GM18498 (cell line): ENCODE measurements around the gene TMEM163.
"Not testable (repeated sequence)": the region's sequence is repeated elsewhere in the genome, so short reads cannot be mapped to it uniquely, and the experiment has no call there.

Experiments
- ATAC-seq: cut with Tn5 transposase; IDR thresholded peaks from one replicate; pipeline ENCODE4 v1.9.1; 2021; ENCODE audit warnings: mild to moderate bottlenecking, moderate library complexity; ENCODE audit not compliant: unreplicated experiment

The TMEM163 gene

GRCh38 chr2:134724341-134724740 lies 5.5 kb upstream of the TMEM163 start:
- ATAC-seq: no peak

- not testable (repeated sequence) for ATAC-seq
Observed at GRCh38 chr2:134723742-134724141, 4.9 kb upstream of the TMEM163 start.

DNA sequence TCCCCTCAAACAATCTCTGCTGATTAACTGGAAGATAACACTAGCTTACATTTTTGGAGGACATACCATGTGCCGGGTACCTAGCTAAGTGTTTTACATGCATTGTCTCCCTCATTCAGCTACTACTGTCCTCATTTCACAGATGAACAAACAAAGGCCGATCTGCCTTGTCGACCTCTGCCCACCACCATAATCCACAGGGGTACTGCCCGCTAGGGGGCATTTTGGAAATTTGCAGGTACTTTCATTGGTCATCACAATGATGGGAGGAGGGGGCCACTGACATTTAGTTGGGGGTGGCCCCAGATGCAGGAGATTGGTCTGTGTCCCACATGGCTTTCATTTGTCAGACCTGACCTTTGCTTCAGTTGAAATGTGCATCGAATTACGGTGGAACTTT lies 3.9 kb upstream of the TMEM163 start:
- no peak for ATAC-seq

DNA sequence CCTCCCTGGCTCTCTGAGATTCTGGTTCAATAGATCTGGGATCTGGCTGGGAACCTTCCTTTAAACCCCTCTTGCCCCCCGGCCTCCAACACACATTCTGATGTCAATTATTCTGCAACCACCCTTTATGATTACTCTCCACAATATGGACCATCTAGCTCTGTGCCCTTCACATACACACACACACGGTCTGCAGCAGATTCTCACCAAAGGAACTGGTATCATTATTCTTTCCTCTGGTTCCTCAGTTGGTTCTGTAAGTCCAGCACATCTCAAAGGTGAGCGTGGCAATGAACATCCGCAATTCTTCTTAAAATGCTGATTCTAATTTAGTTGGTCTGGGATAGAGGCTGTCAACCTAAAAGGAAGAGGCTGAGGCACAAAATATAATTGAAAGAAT lies 2.8 kb upstream of the TMEM163 start:
- no peak for ATAC-seq

GRCh38 chr2:134718023-134718816 lies 580 bp downstream of the TMEM163 start:
- ATAC-seq: no peak

DNA sequence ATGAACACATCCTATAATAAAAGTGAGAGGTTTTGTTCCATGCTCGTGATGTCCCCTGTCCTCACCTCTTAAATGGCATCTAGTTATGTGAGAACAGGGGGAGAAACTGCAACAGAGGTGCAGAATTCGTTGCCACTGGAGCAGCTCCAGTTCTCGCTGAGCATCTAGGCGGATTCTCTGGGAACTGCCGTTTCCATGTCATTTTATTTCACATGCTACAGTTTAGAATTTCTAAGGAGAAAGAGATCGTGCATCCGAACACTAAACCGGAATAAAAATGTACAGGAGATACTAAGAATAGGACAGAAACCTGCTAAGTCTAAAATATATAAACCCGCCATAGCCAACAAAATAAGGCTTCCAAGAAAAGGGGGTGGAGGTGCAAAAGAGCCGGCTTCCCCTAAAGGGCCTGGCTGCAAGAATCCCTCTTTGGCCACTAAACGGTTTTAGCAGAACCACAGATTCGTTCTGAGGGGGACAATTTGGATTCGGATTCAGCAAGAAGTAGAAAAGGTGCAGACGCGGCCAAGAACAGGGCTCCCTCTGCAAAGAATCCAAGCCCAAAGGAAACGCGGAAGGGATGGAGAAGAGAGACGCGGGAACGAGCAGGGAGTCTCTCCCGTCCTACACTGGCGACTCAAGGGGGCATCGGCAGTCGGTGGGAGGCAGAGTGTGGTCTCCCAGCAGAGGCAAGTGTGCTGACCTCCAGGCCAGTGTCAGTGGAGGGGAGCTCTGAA lies 1.3 kb downstream of the TMEM163 start:
- ATAC-seq: no peak

- no peak for ATAC-seq
Observed at GRCh38 chr2:134716721-134717243, 2.0 kb downstream of the TMEM163 start.

GRCh38 chr2:134715932-134716643 lies 2.7 kb downstream of the TMEM163 start:
- no peak for ATAC-seq

DNA sequence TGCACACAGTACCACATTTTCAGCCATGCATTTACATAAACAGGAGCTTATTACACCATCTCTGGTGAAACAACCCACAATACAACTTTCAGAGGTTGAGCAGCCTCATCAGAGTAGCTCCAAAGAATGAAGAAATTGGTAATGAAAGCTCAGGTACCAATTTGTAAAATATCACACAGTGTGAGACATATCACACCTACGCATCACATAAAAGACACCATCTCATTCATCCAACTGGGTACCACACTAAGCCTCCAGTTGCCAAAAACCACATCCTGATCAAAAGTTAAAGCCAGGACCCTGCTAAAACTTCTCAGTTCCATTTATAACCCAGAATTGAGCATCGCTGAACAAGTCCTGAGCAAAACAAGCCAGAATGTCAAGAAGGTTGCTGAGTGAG lies 4.6 kb downstream of the TMEM163 start:
- no peak for ATAC-seq

DNA sequence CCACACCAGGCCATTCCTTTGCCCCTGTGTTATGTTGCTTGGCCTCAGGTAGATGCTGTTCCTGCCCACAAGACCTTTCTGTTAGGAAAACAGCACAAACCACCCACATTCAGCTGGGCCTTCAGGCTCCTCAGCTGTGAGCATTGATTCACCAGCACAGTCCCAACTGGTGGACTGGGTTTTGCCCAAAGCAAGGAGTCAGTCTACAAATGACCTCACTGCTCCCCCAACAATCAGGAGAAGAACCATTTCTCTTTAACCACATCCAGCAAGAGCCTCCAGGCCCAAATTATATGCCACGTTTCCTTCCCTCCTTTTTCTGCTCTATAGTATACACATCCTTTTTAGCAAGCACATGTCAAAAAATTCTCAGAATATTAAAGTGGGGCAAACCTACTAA lies 5.2 kb downstream of the TMEM163 start:
- ATAC-seq: no peak

GRCh38 chr2:134713176-134713575 lies 5.6 kb downstream of the TMEM163 start:
- no peak for ATAC-seq

GRCh38 chr2:134712736-134713135 lies 6.1 kb downstream of the TMEM163 start:
- ATAC-seq: no peak

GRCh38 chr2:134712299-134712698 lies 6.5 kb downstream of the TMEM163 start:
- ATAC-seq: no peak

GRCh38 chr2:134711692-134712091 lies 7.1 kb downstream of the TMEM163 start:
- no peak for ATAC-seq

- no peak for ATAC-seq
Observed at GRCh38 chr2:134707330-134707676, 11.5 kb downstream of the TMEM163 start.

DNA sequence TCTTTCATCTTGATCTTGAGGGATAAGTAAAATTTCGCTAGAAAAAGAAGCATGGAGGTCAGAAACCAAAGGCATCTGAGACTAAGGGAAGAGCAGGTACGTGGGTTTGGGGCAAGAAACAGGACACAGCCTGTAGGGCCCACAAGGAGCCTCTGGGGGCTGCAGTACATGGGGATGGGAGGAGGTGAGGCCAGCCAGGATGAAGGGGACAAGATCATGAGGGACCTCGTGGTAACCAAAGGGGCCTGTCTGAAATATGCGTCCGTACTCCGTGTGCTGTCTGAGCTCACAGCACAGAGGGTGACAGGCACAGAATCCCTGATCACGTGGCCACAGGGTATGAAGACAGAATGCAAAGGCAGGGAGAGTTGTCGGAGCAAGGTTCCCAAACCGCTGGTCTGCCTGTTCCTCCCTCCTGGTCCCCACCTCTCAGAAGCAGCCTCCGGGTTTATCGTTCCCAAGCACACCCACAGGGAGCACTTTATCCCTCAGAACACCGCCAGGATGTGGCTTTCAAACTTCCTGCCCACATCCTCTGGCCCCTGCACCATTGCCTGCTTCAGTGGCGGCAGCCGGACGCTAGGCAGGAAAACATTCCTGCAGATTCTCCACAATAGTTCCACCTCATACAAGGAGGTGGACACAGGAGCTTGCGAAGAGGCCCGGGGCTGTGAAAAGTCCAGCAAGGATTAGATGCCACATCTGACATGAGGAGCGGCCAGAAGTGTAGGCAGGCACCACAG lies 12.0 kb downstream of the TMEM163 start:
- ATAC-seq: no peak

- no peak for ATAC-seq
Observed at GRCh38 chr2:134705861-134706586, 12.8 kb downstream of the TMEM163 start.

DNA sequence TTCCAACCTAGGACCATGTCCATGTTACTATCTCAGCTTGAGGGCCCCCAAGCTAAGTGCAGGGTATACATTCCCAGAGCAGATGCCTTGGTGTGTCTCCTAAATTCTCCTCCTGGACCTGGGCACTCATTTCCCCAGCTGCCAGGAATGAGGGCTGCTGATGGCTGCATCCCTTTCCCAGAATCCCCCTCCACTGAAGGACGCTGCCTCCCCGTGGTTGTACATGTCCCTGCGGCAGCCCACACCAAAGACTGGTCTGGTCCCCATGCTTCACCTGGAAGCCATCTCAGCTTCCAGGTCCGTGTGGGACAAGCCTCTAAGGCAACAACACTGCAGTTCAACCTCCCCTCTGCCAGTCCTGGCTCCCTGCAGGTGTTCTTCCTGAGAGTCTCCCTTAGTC lies 14.6 kb downstream of the TMEM163 start:
- ATAC-seq: no peak

- no peak for ATAC-seq
Observed at GRCh38 chr2:134703426-134703825, 15.4 kb downstream of the TMEM163 start.

DNA sequence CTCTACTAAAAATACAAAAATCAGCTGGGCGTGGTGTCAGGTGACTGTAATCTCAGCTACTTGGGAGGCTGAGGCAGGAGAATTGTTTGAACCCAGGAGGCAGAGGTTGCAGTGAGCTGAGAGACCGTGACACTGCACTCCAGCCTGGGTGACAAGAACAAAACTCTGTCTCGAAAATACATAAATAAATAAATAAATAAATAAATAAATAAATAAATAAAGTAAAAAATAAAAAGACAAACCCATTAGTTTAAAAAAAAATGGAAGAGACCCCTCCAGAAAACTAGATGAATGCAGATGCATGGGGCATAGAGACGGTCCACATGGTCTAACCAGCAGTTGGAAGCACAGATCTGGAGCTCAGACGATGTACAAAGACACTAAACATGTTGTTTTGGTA lies 18.1 kb downstream of the TMEM163 start:
- no peak for ATAC-seq
